ENCODE results near the gene WDR47. TPM values are rescaled to one million over a fixed set of nuclear protein-coding genes. Genes with fewer than 3 reads are reported as not detected.
"Not testable (repeated sequence)": the region's sequence is repeated elsewhere in the genome, so short reads cannot be mapped to it uniquely, and the experiment has no call there.

WDR47 gene
- total RNA-seq, 1 donor from 2014 or later, result 11.1 TPM

DNA sequence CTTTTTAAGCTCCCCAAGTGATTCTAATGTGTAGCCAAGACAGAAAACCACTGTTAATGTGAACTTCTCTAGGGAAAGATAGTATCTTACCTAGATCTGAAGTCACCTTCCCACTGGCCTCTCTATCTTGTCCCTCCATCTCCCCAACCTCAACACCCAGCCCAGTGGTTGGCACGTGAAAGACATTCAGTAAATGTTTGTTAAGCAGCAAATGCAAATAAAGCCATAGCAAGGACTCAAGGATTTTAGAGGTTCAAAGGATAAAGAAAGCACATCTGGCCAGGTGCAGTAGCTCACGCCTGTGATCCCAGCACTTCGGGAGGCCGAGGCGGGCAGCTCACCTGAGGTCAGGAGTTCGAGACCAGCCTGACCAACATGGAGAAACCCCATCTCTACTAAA lies 88.5 kb downstream of the WDR47 start:
- no peak overlapping the region for H3K27ac Mint-ChIP-seq
- H3K27me3 Mint-ChIP-seq (ENCODE audit: low read depth), result peaks cover 3% of the 10 kb centered on the region
- peaks cover 6% of the 10 kb centered on the region for H3K9me3 Mint-ChIP-seq
- H3K4me1 Mint-ChIP-seq (ENCODE audit: low read depth), result peaks cover 43% of the 10 kb centered on the region
- DNase-seq (ENCODE audit: low spot score), result no peak
- intact Hi-C loops (cut with micrococcal nuclease), result no loop called here
- no peak overlapping the region for H3K4me3 Mint-ChIP-seq (ENCODE audit: low read depth)
- peaks cover 60% of the 10 kb centered on the region for H3K36me3 Mint-ChIP-seq (ENCODE audit: low read depth)

DNA sequence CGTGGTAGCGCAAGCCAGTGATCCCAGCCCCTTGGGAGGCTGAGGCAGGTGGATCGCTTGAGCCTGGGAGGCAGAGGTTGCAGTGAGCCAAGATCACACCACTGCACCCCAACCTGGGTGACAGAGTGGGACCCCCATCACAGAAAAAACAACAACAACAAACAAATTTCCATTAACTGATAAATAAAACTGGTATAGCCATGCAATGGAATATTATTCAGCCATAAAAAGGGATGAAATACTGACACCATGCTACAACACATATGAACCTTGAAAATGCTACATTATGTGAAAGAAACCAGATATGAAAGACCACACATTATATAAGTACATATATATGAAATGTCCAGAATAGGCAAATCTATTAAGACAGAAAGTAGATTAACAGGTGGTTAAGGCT lies 90.7 kb downstream of the WDR47 start:
- no peaks in the 10 kb centered on the region for H3K27me3 Mint-ChIP-seq (ENCODE audit: low read depth)
- H3K4me3 Mint-ChIP-seq (ENCODE audit: low read depth), result no peak overlapping the region
- no peak overlapping the region for H3K27ac Mint-ChIP-seq
- intact Hi-C loops (cut with micrococcal nuclease), result no loop called here
- peaks cover 51% of the 10 kb centered on the region for H3K36me3 Mint-ChIP-seq (ENCODE audit: low read depth)
- H3K4me1 Mint-ChIP-seq (ENCODE audit: low read depth), result peaks cover 27% of the 10 kb centered on the region
- no peak for DNase-seq (ENCODE audit: low spot score)
- H3K9me3 Mint-ChIP-seq, result peaks cover 6% of the 10 kb centered on the region

DNA sequence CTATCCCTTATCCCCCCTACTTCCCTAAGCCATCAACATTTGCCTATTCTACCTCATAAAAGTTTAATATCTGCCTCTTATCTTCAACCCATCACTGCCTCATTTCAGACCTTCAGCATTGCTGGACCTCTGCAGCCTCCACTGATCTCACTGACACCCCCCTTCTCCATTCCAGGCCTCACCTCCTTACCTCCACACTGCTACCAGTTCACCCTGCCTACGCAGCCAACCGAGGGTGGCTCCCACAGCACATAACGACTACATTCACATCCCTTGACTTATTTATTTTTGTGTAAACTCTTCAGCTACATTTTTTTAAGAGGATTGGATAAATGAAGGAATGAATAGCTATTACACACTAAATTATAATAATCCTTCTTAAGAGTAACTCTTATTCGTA lies 92.9 kb downstream of the WDR47 start:
- DNase-seq (ENCODE audit: low spot score), result no peak
- H3K4me3 Mint-ChIP-seq (ENCODE audit: low read depth), result no peak overlapping the region
- H3K9me3 Mint-ChIP-seq, result no peaks in the 10 kb centered on the region
- intact Hi-C loops (cut with micrococcal nuclease), result no loop called here
- peaks cover 36% of the 10 kb centered on the region for H3K36me3 Mint-ChIP-seq (ENCODE audit: low read depth)
- peaks cover 19% of the 10 kb centered on the region for H3K4me1 Mint-ChIP-seq (ENCODE audit: low read depth)
- H3K27ac Mint-ChIP-seq, result no peak overlapping the region
- H3K27me3 Mint-ChIP-seq (ENCODE audit: low read depth), result no peaks in the 10 kb centered on the region

DNA sequence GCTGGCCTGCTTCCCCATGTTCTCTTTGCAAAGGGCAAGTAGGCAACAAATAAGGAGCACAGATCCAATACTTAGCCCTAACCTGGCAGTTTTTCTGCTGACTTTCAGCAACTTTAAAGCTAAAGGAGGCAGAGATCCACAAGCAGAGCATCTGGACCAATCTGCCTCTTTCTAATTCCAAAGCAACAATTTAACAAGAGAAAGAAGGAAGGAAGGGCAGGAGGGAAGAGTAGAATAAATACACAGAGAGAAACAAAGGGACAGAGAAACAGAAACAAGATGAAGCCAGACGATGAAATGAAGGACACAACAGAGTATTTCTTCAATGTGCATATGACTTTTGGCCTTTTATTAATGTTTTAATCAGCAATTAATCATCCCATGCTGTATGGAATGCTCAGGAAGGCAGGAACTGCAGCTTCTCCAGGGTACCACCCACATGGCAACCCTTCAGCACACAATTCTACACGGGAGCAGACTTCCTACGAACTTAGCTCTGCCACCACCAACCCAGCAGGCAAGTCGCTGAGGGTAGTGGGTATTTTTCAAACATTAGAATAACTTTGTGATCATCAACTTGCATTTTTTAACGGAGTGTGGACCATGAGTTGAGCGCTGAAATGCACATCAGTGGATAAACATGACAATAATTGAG lies 93.9 kb downstream of the WDR47 start:
- Mint-ChIP-seq H3K4me3 (ENCODE audit: low read depth) (no peak overlapping the region), H3K27me3 (ENCODE audit: low read depth) (no peaks in the 10 kb centered on the region), H3K9me3 (no peaks in the 10 kb centered on the region), H3K36me3 (ENCODE audit: low read depth) (peaks cover 31% of the 10 kb centered on the region), H3K27ac (no peak overlapping the region), H3K4me1 (ENCODE audit: low read depth) (peaks cover 12% of the 10 kb centered on the region)
- no peak for DNase-seq (ENCODE audit: low spot score)
- intact Hi-C loops (cut with micrococcal nuclease), result no loop called here

DNA sequence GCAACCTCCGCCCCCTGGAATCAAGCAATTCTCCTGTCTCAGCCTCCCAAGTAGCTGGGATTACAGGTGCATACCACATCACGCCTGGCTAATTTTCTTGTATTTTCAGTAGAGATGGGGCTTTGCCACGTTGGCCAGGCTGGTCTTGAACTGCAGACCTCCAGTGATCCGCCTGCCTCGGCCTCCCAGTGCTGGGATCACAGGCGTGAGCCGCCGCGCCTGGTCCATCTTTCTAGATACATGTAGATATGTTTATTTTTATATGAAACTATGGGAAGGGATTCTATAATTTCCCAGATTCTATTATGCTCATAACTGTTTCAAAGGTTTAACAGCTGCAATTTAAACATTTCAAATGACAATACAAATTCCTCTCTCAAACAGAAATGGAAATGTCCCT lies 105.7 kb downstream of the WDR47 start:
- Mint-ChIP-seq H3K36me3 (ENCODE audit: low read depth) (peaks cover 69% of the 10 kb centered on the region), H3K27ac (no peak overlapping the region), H3K27me3 (ENCODE audit: low read depth) (no peaks in the 10 kb centered on the region), H3K4me1 (ENCODE audit: low read depth) (no peaks in the 10 kb centered on the region), H3K9me3 (no peaks in the 10 kb centered on the region), H3K4me3 (ENCODE audit: low read depth) (no peak overlapping the region)
- intact Hi-C loops (cut with micrococcal nuclease), result no loop called here
- no peak for DNase-seq (ENCODE audit: low spot score)

DNA sequence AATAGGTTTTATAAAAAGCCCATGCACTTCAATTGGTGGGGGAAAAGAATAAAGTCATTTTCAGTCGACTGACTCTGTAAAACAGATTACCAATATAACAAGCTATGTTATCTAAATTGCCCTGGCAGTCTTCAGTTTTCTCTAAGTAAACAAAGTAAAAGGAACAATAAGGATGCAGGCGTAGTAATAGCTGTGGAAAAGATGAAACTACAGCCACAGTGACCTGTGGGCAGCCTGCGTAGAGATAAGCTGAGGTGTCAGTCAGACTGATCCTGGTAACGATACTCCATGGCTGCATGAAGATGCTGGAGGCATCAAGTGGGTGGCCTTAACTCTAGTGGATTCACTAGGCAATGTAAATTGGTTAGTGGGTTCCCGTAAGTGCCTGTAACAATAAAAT lies 108.0 kb downstream of the WDR47 start:
- Mint-ChIP-seq H3K27ac (no peak overlapping the region), H3K9me3 (no peaks in the 10 kb centered on the region), H3K4me3 (ENCODE audit: low read depth) (no peak overlapping the region), H3K36me3 (ENCODE audit: low read depth) (peaks cover 69% of the 10 kb centered on the region), H3K4me1 (ENCODE audit: low read depth) (no peaks in the 10 kb centered on the region), H3K27me3 (ENCODE audit: low read depth) (no peaks in the 10 kb centered on the region)
- intact Hi-C loops (cut with micrococcal nuclease), result no loop called here
- DNase-seq (ENCODE audit: low spot score), result no peak

DNA sequence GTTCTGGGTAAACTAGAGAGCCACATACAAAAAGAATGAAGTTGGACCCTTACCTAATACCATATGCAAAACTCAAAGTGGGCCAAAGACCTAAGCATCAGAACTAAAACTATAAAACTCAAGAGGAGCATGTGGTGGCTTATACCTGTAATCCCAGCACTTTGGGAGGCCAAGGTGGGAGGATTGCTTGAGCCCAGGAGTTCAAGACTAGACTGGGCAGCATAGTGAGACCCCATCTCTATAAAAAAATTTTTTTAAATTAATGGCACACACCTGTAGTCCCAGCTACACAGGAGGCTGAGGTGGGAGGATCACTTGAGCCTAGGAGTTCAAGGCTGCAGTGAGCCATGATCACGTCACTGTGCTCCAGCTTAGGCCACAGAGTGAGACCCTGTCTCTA lies 114.3 kb downstream of the WDR47 start:
- H3K4me1 Mint-ChIP-seq (ENCODE audit: low read depth); intact Hi-C loops (cut with micrococcal nuclease); H3K27me3 Mint-ChIP-seq (ENCODE audit: low read depth): not testable (repeated sequence)

DNA sequence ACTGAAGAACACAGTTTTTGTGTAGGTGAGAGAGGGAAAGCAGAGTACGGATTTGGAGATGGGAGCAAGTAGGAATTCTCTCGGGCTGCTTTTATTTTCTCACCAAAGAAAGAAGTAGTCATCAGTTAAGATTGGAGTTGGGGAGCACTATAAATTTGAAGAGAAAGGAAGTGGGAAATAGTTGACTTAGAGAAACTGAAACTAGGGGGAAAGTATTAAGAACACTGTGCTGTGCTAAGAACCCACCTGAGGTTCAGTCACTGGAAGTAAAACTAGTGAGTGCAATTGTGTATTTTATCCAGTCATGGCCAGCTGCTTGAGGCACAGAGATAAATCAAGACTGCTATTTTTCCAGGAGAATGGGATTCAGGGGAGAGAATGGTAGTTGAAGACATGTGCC lies 116.0 kb downstream of the WDR47 start:
- intact Hi-C loops (cut with micrococcal nuclease), result no loop called here
- Mint-ChIP-seq H3K4me1 (ENCODE audit: low read depth) (no peaks in the 10 kb centered on the region), H3K27ac (no peak overlapping the region), H3K36me3 (ENCODE audit: low read depth) (peaks cover 39% of the 10 kb centered on the region), H3K27me3 (ENCODE audit: low read depth) (no peaks in the 10 kb centered on the region), H3K9me3 (no peaks in the 10 kb centered on the region), H3K4me3 (ENCODE audit: low read depth) (no peak overlapping the region)
- DNase-seq (ENCODE audit: low spot score), result no peak

More for the DNA sequence above, 114.3 kb downstream of the WDR47 start:
- H3K9me3 Mint-ChIP-seq; H3K4me3 Mint-ChIP-seq (ENCODE audit: low read depth); DNase-seq (ENCODE audit: low spot score); H3K27ac Mint-ChIP-seq: not testable (repeated sequence)
- peaks cover 40% of the 10 kb centered on the region for H3K36me3 Mint-ChIP-seq (ENCODE audit: low read depth)

Other genes with a start within 250 kb of the WDR47 start
- gene AKNAD1, start 185.0 kb downstream of the WDR47 start, total RNA-seq, result not detected in 2 replicates
- gene GPSM2, start 165.1 kb downstream of the WDR47 start, total RNA-seq, result 14.2 and 15.4 TPM in 2 replicates
- gene CLCC1, start 78.6 kb downstream of the WDR47 start, total RNA-seq, result 21.8 and 26.7 TPM in 2 replicates
- 21.6 and 25.0 TPM in 2 replicates for gene TAF13, start 33.9 kb upstream of the WDR47 start, total RNA-seq
- 27.4 and 29.9 TPM in 2 replicates for gene TMEM167B, start 48.7 kb upstream of the WDR47 start, total RNA-seq
- 17.5 and 19.7 TPM in 2 replicates for gene ELAPOR1, start 72.0 kb upstream of the WDR47 start, total RNA-seq
- gene SARS1, start 171.8 kb upstream of the WDR47 start, total RNA-seq, result 128 and 129 TPM in 2 replicates
- gene CELSR2, start 207.4 kb upstream of the WDR47 start, total RNA-seq, result 3.8 and 4.3 TPM in 2 replicates
- 7.8 and 9.5 TPM in 2 replicates for gene PSRC1, start 241.0 kb upstream of the WDR47 start, total RNA-seq